Measurements from ENCODE around the gene SYNGR2.
A peak's percentile ranks its signal among the peaks of the same experiment; 100 is the strongest.
"Not testable (repeated sequence)": the region's sequence is repeated elsewhere in the genome, so short reads cannot be mapped to it uniquely, and the experiment has no call there.

The SYNGR2 gene

DNA sequence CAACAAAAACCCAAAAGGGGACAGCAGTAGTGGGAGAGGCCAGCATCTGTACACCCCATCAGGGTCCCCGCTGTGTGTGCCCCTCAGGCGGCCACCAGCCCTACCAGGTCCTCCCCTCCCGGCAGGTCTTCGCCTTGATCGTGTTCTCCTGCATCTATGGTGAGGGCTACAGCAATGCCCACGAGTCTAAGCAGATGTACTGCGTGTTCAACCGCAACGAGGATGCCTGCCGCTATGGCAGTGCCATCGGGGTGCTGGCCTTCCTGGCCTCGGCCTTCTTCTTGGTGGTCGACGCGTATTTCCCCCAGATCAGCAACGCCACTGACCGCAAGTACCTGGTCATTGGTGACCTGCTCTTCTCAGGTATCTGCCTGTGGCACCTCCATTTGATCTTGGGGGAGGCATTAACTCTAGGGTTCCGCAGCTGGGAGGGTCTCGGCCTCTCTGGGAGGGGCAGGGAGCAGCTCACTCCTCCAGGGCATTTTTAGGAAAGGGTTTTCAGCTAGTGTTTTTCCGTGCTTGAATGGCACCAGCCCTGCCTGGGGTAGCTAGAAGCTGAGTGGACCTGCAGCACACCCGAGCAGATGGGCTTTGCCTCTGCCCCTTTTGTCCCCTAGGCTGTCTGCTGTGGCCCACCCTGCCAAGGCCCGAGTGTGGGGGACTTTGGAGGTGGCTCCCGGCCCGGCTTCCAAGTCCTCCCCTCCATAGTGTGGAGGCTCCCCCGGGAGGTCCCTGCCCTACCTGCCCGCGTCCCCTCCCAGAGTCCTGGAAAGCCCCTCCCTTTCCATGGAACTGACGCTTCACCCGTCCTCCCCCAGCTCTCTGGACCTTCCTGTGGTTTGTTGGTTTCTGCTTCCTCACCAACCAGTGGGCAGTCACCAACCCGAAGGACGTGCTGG lies 2.6 kb downstream of the SYNGR2 start:
- H3K9ac ChIP-seq (ENCODE audit: low read length) = no peak overlapping the region
- no peak overlapping the region for H3K27ac ChIP-seq (ENCODE audit: low read depth, low read length)
- no peak overlapping the region for H3K4me3 ChIP-seq (ENCODE audit: low read depth, low read length)
- H3K27me3 ChIP-seq (ENCODE audit: control insufficient read depth, insufficient read depth, low read length) = no peaks in the 10 kb centered on the region
- no peaks in the 10 kb centered on the region for H3K9me3 ChIP-seq (ENCODE audit: control insufficient read depth, insufficient read depth, low read depth, low read length)
- peaks cover 39% of the 10 kb centered on the region for H3K4me1 ChIP-seq (ENCODE audit: control insufficient read depth, insufficient read depth, low read length)
- H3K36me3 ChIP-seq (ENCODE audit: control insufficient read depth, insufficient read depth, low read length) = peaks cover 41% of the 10 kb centered on the region

DNA sequence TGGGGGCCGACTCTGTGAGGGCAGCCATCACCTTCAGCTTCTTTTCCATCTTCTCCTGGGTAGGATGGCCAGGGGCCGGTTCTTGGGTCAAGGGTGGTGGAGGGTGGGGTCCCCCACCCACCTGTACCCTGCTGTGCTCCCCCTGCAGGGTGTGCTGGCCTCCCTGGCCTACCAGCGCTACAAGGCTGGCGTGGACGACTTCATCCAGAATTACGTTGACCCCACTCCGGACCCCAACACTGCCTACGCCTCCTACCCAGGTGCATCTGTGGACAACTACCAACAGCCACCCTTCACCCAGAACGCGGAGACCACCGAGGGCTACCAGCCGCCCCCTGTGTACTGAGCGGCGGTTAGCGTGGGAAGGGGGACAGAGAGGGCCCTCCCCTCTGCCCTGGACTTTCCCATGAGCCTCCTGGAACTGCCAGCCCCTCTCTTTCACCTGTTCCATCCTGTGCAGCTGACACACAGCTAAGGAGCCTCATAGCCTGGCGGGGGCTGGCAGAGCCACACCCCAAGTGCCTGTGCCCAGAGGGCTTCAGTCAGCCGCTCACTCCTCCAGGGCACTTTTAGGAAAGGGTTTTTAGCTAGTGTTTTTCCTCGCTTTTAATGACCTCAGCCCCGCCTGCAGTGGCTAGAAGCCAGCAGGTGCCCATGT lies 3.3 kb downstream of the SYNGR2 start:
- not testable (repeated sequence) for H3K4me3 ChIP-seq (ENCODE audit: low read depth, low read length); H3K27ac ChIP-seq (ENCODE audit: low read depth, low read length); H3K9ac ChIP-seq (ENCODE audit: low read length); H3K27me3 ChIP-seq (ENCODE audit: control insufficient read depth, insufficient read depth, low read length); H3K9me3 ChIP-seq (ENCODE audit: control insufficient read depth, insufficient read depth, low read depth, low read length)
- Histone ChIP-seq H3K4me1 (ENCODE audit: control insufficient read depth, insufficient read depth, low read length) (peaks cover 42% of the 10 kb centered on the region), H3K36me3 (ENCODE audit: control insufficient read depth, insufficient read depth, low read length) (peaks cover 46% of the 10 kb centered on the region)

DNA sequence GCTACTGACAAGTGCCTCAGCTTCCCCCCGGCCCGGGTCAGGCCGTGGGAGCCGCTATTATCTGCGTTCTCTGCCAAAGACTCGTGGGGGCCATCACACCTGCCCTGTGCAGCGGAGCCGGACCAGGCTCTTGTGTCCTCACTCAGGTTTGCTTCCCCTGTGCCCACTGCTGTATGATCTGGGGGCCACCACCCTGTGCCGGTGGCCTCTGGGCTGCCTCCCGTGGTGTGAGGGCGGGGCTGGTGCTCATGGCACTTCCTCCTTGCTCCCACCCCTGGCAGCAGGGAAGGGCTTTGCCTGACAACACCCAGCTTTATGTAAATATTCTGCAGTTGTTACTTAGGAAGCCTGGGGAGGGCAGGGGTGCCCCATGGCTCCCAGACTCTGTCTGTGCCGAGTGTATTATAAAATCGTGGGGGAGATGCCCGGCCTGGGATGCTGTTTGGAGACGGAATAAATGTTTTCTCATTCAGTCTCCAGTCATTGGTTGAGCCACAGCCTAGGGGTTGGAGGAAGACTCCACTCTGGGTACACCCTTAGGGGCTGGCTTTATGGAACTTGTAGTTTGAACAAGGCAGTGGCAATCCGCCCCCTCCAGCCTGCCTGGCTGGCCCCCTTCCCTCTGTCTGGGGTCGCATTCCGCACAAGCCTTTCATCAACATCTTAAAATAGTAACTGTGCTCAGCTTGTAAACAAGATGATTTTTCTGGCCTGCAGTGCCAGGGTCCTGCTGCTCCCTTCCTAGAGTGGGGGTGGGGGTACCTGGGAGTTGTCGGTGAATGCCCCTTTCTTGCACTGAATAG lies 4.1 kb downstream of the SYNGR2 start:
- no peak overlapping the region for H3K4me3 ChIP-seq (ENCODE audit: low read depth, low read length)
- H3K36me3 ChIP-seq (ENCODE audit: control insufficient read depth, insufficient read depth, low read length) = peaks cover 46% of the 10 kb centered on the region
- peaks cover 42% of the 10 kb centered on the region for H3K4me1 ChIP-seq (ENCODE audit: control insufficient read depth, insufficient read depth, low read length)
- H3K27me3 ChIP-seq (ENCODE audit: control insufficient read depth, insufficient read depth, low read length) = no peaks in the 10 kb centered on the region
- no peaks in the 10 kb centered on the region for H3K9me3 ChIP-seq (ENCODE audit: control insufficient read depth, insufficient read depth, low read depth, low read length)
- H3K9ac ChIP-seq (ENCODE audit: low read length) = no peak overlapping the region
- H3K27ac ChIP-seq (ENCODE audit: low read depth, low read length) = peak overlapping the region; percentile 26; the same call in 1 of the 2 replicates

DNA sequence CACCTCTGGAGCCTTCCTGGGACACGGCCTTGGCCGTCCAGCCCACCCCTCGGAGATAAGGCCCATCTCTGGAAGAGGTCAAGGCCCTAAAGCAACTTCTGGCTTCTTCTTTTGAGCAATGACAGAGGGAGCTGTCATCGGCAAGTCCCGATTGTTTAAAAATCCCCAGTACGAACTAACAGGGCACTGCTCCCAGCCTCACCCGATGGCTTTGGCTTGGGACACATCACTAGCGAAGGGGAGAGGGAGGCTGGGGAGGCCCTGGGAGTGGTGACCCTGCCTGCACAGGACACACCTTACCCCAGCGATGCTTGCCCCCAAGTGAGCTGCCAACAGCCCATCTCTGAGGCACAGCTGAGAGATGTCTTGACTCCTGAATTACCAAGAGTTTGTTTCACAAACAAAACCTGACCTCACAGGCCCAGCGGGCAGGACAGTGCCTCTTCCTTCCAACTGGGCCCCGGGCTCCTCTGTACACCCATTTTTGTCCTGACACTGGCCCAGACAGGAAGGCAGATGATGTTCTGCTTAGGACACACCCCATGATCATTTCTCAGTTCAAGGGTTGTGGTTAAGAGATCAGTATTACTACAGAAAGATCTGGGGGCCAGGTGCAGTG lies 4.8 kb downstream of the SYNGR2 start:
- Histone ChIP-seq H3K27me3 (ENCODE audit: control insufficient read depth, insufficient read depth, low read length) (no peaks in the 10 kb centered on the region), H3K4me3 (ENCODE audit: low read depth, low read length) (no peak overlapping the region), H3K9ac (ENCODE audit: low read length) (no peak overlapping the region), H3K9me3 (ENCODE audit: control insufficient read depth, insufficient read depth, low read depth, low read length) (no peaks in the 10 kb centered on the region), H3K36me3 (ENCODE audit: control insufficient read depth, insufficient read depth, low read length) (peaks cover 48% of the 10 kb centered on the region), H3K4me1 (ENCODE audit: control insufficient read depth, insufficient read depth, low read length) (peaks cover 42% of the 10 kb centered on the region), H3K27ac (ENCODE audit: low read depth, low read length) (peak overlapping the region; percentile 26; the same call in 1 of the 2 replicates)

DNA sequence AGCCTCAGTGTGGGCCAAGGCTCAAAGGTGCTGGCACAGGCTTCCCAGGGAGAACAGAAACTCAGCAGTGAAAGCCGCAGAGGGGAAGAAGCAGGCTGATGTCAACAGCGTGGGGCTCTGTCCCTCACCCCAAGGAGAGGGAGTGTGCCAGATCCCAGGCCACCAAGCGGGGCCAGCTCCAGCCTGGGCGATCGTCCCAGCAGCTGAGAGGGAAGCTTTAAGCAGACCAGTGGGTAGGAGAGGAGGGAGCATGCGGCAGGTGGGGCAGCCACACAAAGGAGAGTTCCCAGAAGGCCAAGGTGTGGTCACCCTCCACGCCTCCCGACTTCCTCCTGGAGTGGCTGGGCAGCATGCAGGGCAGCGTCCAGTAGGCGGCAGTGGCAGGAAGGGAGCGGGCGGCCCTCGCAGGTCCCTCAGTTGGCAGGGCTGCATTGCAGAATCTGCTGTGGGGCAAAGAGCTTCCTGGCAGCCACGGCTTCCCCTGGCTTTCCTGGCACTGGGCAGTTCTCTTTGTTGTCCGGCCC lies 6.0 kb downstream of the SYNGR2 start:
- Histone ChIP-seq H3K9ac (ENCODE audit: low read length) (no peak overlapping the region), H3K27me3 (ENCODE audit: control insufficient read depth, insufficient read depth, low read length) (no peaks in the 10 kb centered on the region), H3K27ac (ENCODE audit: low read depth, low read length) (no peak overlapping the region), H3K4me3 (ENCODE audit: low read depth, low read length) (no peak overlapping the region), H3K9me3 (ENCODE audit: control insufficient read depth, insufficient read depth, low read depth, low read length) (no peaks in the 10 kb centered on the region), H3K36me3 (ENCODE audit: control insufficient read depth, insufficient read depth, low read length) (peaks cover 60% of the 10 kb centered on the region), H3K4me1 (ENCODE audit: control insufficient read depth, insufficient read depth, low read length) (peaks cover 39% of the 10 kb centered on the region)

DNA sequence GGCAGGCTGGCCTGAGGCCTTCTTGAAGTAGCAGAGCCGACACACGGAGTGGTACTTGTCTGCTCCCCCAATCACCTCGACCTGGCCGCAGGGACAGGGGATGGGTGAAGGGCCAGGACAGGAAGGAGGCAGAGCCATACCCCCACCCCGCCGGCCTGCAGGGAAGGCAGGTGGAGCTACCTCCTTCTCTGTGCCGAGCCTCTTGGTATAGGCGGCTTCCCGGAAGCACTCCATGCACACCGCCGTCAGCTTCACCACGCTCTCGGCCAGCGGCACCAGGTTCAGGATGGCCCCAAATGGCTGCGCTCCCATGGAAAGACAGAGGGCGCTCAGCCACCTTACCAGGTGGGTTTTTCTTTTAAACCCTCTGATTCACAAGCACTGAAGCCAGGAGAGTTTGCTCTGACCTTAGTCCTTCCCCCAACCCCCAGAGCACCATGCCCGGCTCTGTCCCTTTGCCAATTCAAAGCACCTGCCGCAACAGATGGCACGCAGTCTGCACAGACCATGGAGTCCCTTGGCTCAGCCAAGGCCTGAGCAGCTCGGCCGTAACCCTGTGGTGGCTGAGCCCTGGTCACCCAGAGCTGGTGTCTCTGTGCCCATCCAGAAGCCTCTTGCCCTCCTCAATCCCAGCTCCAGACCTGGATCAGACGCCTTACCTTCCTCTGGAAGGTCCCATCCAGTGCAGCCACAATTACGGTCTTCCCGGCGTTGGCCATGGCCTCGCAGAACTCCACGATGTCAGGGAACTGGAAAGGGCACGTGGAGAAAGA lies 6.7 kb downstream of the SYNGR2 start:
- peaks cover 33% of the 10 kb centered on the region for H3K4me1 ChIP-seq (ENCODE audit: control insufficient read depth, insufficient read depth, low read length)
- H3K9ac ChIP-seq (ENCODE audit: low read length) = no peak overlapping the region
- no peaks in the 10 kb centered on the region for H3K9me3 ChIP-seq (ENCODE audit: control insufficient read depth, insufficient read depth, low read depth, low read length)
- no peaks in the 10 kb centered on the region for H3K27me3 ChIP-seq (ENCODE audit: control insufficient read depth, insufficient read depth, low read length)
- no peak overlapping the region for H3K4me3 ChIP-seq (ENCODE audit: low read depth, low read length)
- H3K27ac ChIP-seq (ENCODE audit: low read depth, low read length) = no peak overlapping the region
- H3K36me3 ChIP-seq (ENCODE audit: control insufficient read depth, insufficient read depth, low read length) = peaks cover 66% of the 10 kb centered on the region

DNA sequence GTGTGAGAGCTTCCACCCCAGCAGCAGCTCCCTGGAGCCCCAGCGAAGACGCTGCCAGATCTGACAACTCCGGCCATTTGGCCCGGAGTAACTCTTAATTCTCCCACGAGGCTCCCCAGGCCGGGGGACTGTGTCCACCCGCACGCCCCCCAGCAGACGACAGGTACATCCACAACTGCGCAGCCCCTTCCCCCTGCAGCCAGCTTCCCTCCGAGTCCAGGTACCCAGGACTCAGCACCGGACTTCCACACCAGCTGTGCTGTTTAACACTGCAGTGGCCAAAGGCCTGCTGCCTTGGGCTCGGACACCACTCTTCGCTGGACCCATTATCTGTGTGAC lies 7.2 kb downstream of the SYNGR2 start:
- Histone ChIP-seq H3K4me3 (ENCODE audit: low read depth, low read length) (no peak overlapping the region), H3K9me3 (ENCODE audit: control insufficient read depth, insufficient read depth, low read depth, low read length) (no peaks in the 10 kb centered on the region), H3K4me1 (ENCODE audit: control insufficient read depth, insufficient read depth, low read length) (peaks cover 31% of the 10 kb centered on the region), H3K9ac (ENCODE audit: low read length) (no peak overlapping the region), H3K36me3 (ENCODE audit: control insufficient read depth, insufficient read depth, low read length) (peaks cover 72% of the 10 kb centered on the region), H3K27me3 (ENCODE audit: control insufficient read depth, insufficient read depth, low read length) (no peaks in the 10 kb centered on the region), H3K27ac (ENCODE audit: low read depth, low read length) (no peak overlapping the region)

DNA sequence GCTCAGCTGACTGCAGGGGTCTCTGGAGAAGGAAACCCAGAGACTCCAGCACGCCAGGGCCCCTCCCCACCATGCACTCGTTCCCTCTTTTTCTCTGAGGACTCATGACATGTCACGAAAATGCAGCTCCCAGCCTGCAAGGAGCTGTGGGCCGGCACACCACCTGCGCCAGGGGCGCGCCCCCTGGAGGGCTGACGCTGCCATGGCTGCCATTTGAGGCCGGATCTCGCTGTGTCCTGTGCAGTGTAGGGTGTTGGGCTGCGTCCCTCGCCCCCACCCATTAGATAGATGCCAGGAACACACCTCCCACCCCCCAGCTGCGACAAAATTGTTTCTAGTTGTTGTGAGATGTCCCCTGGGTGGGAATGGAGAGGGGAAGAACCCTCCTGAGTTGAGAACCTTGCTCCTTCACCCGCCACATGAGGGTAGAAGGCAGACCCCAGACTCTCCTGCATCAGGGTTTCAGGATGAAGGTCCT lies 8.2 kb downstream of the SYNGR2 start:
- H3K9ac ChIP-seq (ENCODE audit: low read length) = no peak overlapping the region
- H3K36me3 ChIP-seq (ENCODE audit: control insufficient read depth, insufficient read depth, low read length) = peaks cover 76% of the 10 kb centered on the region
- H3K9me3 ChIP-seq (ENCODE audit: control insufficient read depth, insufficient read depth, low read depth, low read length) = no peaks in the 10 kb centered on the region
- H3K4me1 ChIP-seq (ENCODE audit: control insufficient read depth, insufficient read depth, low read length) = peaks cover 25% of the 10 kb centered on the region
- no peaks in the 10 kb centered on the region for H3K27me3 ChIP-seq (ENCODE audit: control insufficient read depth, insufficient read depth, low read length)
- no peak overlapping the region for H3K27ac ChIP-seq (ENCODE audit: low read depth, low read length)
- H3K4me3 ChIP-seq (ENCODE audit: low read depth, low read length) = no peak overlapping the region

DNA sequence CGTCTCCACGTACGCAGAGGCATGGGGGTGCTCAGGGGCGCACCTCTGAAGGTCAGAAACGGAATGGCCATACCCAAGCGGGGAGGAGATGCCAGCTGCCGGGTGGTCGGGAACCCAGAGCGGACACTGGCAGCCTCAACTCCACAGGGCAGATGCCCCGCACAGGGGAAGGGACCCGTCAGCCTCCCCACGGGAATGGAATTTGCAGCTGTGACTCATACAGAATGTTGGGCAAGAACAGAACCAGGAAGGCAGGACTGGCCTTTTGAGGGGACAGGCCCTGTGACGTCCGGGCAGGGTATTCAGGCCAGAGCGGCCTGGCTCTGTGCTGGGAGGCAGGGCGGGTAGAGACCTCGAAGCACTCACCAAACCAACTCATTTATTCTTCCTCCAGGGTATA lies 11.0 kb downstream of the SYNGR2 start:
- Histone ChIP-seq H3K4me3 (ENCODE audit: low read depth, low read length) (no peak overlapping the region), H3K27me3 (ENCODE audit: control insufficient read depth, insufficient read depth, low read length) (no peaks in the 10 kb centered on the region), H3K9ac (ENCODE audit: low read length) (no peak overlapping the region), H3K9me3 (ENCODE audit: control insufficient read depth, insufficient read depth, low read depth, low read length) (no peaks in the 10 kb centered on the region), H3K4me1 (ENCODE audit: control insufficient read depth, insufficient read depth, low read length) (peaks cover 7% of the 10 kb centered on the region; the same call in 1 of the 2 replicates), H3K36me3 (ENCODE audit: control insufficient read depth, insufficient read depth, low read length) (peaks cover 84% of the 10 kb centered on the region), H3K27ac (ENCODE audit: low read depth, low read length) (no peak overlapping the region)

DNA sequence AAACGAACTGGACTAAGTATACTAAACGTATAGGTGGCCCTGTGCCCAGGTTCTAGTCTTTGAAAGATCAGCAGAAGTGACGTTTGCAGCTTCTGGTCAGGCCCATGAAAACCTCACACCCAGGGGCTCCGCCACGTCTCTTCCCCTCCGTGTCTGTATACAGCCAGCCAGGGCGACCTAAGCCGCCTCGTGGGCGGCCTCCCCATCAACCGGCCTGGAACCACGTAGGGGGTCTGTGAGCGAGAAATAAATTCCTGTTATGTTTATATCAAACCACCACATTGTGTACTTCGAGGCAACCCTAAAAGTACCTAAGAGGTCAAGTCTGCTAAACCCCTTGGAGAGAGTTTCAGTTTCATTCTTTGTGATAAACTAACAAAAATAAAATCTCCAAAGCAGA lies 11.7 kb downstream of the SYNGR2 start:
- H3K9ac ChIP-seq (ENCODE audit: low read length) = no peak overlapping the region
- no peak overlapping the region for H3K4me3 ChIP-seq (ENCODE audit: low read depth, low read length)
- no peak overlapping the region for H3K27ac ChIP-seq (ENCODE audit: low read depth, low read length)
- H3K9me3 ChIP-seq (ENCODE audit: control insufficient read depth, insufficient read depth, low read depth, low read length) = no peaks in the 10 kb centered on the region
- no peaks in the 10 kb centered on the region for H3K27me3 ChIP-seq (ENCODE audit: control insufficient read depth, insufficient read depth, low read length)
- peaks cover 10% of the 10 kb centered on the region; the same call in 1 of the 2 replicates for H3K4me1 ChIP-seq (ENCODE audit: control insufficient read depth, insufficient read depth, low read length)
- peaks cover 84% of the 10 kb centered on the region for H3K36me3 ChIP-seq (ENCODE audit: control insufficient read depth, insufficient read depth, low read length)

All from HUES6 (cell line).